ENCODE results near the gene CNTN2.

CNTN2 gene

GRCh38 chr1:205066141-205066818, 23.3 kb downstream of the CNTN2 start:
- H3K4me3 ChIP-seq (ENCODE audit: low read depth, low read length), result no peak overlapping the region
- TF ChIP-seq MYC (IDR thresholded peaks at IDR 0.05; ENCODE audit: low read depth, low read length) (no peak), CTCF (IDR thresholded peaks at IDR 0.05; ENCODE audit: low read depth, low read length) (peak; percentile 17)
- DNase-seq (ENCODE audit: low read depth), result peak; percentile 29

GRCh38 chr1:205067031-205067430, 24.0 kb downstream of the CNTN2 start:
- no peak for DNase-seq (ENCODE audit: low read depth)
- H3K4me3 ChIP-seq (ENCODE audit: low read depth, low read length), result no peak overlapping the region
- no peak for TF ChIP-seq CTCF (IDR thresholded peaks at IDR 0.05; ENCODE audit: low read depth, low read length)
- TF ChIP-seq MAX (IDR thresholded peaks at IDR 0.05; ENCODE audit: low read depth, low read length), result no peak
- no peak for TF ChIP-seq MYC (IDR thresholded peaks at IDR 0.05; ENCODE audit: low read depth, low read length)
- no peak for TF ChIP-seq POLR2A (IDR thresholded peaks at IDR 0.05; ENCODE audit: extremely low read depth, insufficient read length)

- TF ChIP-seq MYC (IDR thresholded peaks at IDR 0.05; ENCODE audit: low read depth, low read length) (no peak), CTCF (IDR thresholded peaks at IDR 0.05; ENCODE audit: low read depth, low read length) (no peak), MAX (IDR thresholded peaks at IDR 0.05; ENCODE audit: low read depth, low read length) (no peak), POLR2A (IDR thresholded peaks at IDR 0.05; ENCODE audit: extremely low read depth, insufficient read length) (no peak)
- no peak for DNase-seq (ENCODE audit: low read depth)
- H3K4me3 ChIP-seq (ENCODE audit: low read depth, low read length), result no peak overlapping the region
These were observed 25.0 kb downstream of the CNTN2 start for GRCh38 chr1:205068001-205068400.

GRCh38 chr1:205068457-205069040, 25.5 kb downstream of the CNTN2 start:
- no peak for TF ChIP-seq MYC (IDR thresholded peaks at IDR 0.05; ENCODE audit: low read depth, low read length)
- TF ChIP-seq MAX (IDR thresholded peaks at IDR 0.05; ENCODE audit: low read depth, low read length), result no peak
- TF ChIP-seq CTCF (IDR thresholded peaks at IDR 0.05; ENCODE audit: low read depth, low read length), result no peak
- no peak for TF ChIP-seq POLR2A (IDR thresholded peaks at IDR 0.05; ENCODE audit: extremely low read depth, insufficient read length)
- no peak for DNase-seq (ENCODE audit: low read depth)
- no peak overlapping the region for H3K4me3 ChIP-seq (ENCODE audit: low read depth, low read length)

- no peak for TF ChIP-seq POLR2A (IDR thresholded peaks at IDR 0.05; ENCODE audit: extremely low read depth, insufficient read length)
- TF ChIP-seq MAX (IDR thresholded peaks at IDR 0.05; ENCODE audit: low read depth, low read length), result no peak
- TF ChIP-seq CTCF (IDR thresholded peaks at IDR 0.05; ENCODE audit: low read depth, low read length), result no peak
- TF ChIP-seq MYC (IDR thresholded peaks at IDR 0.05; ENCODE audit: low read depth, low read length), result no peak
- no peak for DNase-seq (ENCODE audit: low read depth)
These were observed 26.5 kb downstream of the CNTN2 start for GRCh38 chr1:205069371-205070125.

More at GRCh38 chr1:205069371-205070125, 26.5 kb downstream of the CNTN2 start:
- H3K4me3 ChIP-seq (ENCODE audit: low read depth, low read length), result no peak overlapping the region
